ENCODE measurements around the gene BLID. TPM values are rescaled to one million over a fixed set of nuclear protein-coding genes. Genes with fewer than 3 reads are reported as not detected.
A peak's percentile ranks its signal among the peaks of the same experiment; 100 is the strongest.

Gene BLID
- total and polyA plus RNA-seq, 2 of the 4 experiments (the other 2 are of a cell fraction) = 0.24 to 30.8 TPM

DNA sequence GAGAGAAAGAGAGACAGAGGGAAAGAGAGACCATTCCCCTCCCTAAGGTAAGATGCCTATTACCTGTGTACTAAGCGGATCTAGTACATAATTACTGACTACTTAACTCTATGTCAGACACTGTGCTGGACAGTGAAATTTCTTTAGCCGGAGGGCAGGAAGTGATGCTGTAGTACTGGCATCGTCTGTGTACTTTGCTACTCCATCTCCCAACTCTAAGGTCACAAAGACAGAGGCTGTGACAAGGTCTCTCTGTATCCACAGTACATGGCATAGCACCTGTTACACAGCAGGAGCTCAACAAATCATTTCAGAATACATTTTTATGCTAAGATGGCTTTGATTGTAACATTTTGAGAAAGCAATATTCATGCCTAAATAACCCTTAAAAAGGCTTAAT lies 9.0 kb downstream of the BLID start:
- WGBS, 2 experiments (ENCODE audit: extremely low coverage in 2 of 2, insufficient read length in 1 of 2) = no CpG with 5 or more reads among the region's 3 CpGs
- DNase-seq = no peak
- in situ Hi-C loops (cut with MboI; ENCODE audit: low sequenced_read_pairs) = loop anchor here (10.0 to 25.0 kb wide), 3 partner anchors 98 to 645 kb away; partner anchors contain the start of genes SORL1 and SORL1-AS1

More for the DNA sequence above, 9.0 kb downstream of the BLID start:
- ChIA-PET CTCF (no interaction called here), POLR2A (ENCODE audit: unreplicated experiment) (no interaction called here)
- Histone ChIP-seq H3K18ac (ENCODE audit: low read depth, low read length) (peak overlapping the region; percentile 34; the same call in 1 of the 2 replicates), H3K27me3 (ENCODE audit: control insufficient read depth, insufficient read depth, low read length) (no peaks in the 10 kb centered on the region), H2AK5ac (ENCODE audit: low read depth, low read length) (no peak overlapping the region), H3K23ac (ENCODE audit: low read depth, low read length) (peak overlapping the region; percentile 50; the same call in 1 of the 2 replicates), H3K79me1 (ENCODE audit: low read depth in 1 of 2, low read length in 2 of 2) (peaks cover 0 to 72% of the 10 kb centered on the region in 2 experiments; a peak in 3 of 4 replicates), H4K20me1 (ENCODE audit: insufficient read depth, low read length) (peaks cover 54% of the 10 kb centered on the region), H3K9me1 (ENCODE audit: insufficient read depth, low read length) (peaks cover 14% of the 10 kb centered on the region), H4K5ac (ENCODE audit: low read depth, low read length) (peak overlapping the region; percentile 55; the same call in 1 of the 2 replicates), H3K4me1 (ENCODE audit: control insufficient read depth, insufficient read depth, low read length) (peaks cover 24% of the 10 kb centered on the region), H3K56ac (ENCODE audit: extremely low read depth, insufficient read depth, low read length) (no peak overlapping the region), H3K36me3 (ENCODE audit: control insufficient read depth, insufficient read depth, low read length) (peaks cover 33% of the 10 kb centered on the region), H3K4me3 (ENCODE audit: insufficient read depth, low read depth, low read length) (no peak overlapping the region), H3K9me3 (ENCODE audit: control insufficient read depth, insufficient read depth, low read length) (no peaks in the 10 kb centered on the region), H4K91ac (ENCODE audit: insufficient read depth, low read depth, low read length) (no peak overlapping the region), H2AK9ac (replicated peaks; ENCODE audit: low read depth, low read length, poor library complexity) (no peak overlapping the region), H3K4me2 (ENCODE audit: low read depth, low read length) (no peak overlapping the region), H3K14ac (replicated peaks; ENCODE audit: low read depth, low read length) (peak overlapping the region; percentile 28; the same call in 1 of the 2 replicates), H2BK5ac (ENCODE audit: low read depth, low read length, poor library complexity, severe bottlenecking) (peak overlapping the region; percentile 44), H2BK120ac (ENCODE audit: low read depth, low read length) (no peak overlapping the region), H2BK15ac (ENCODE audit: low read depth, low read length) (no peak overlapping the region), H2AFZ (replicated peaks; ENCODE audit: low read length, poor library complexity) (no peak overlapping the region), H3K27ac (ENCODE audit: insufficient read depth, low read length) (0 out of 2 replicates have a peak overlapping the region, but pooled peaks have one; percentile 39), H4K8ac (ENCODE audit: low read depth in 2 of 2, low read length in 2 of 2) (peak overlapping the region in 1 of 2 experiments; percentile 8; a peak in 1 of 4 replicates), H3K9ac (ENCODE audit: low read depth, low read length) (no peak overlapping the region), H2BK20ac (ENCODE audit: low read depth, low read length) (no peak overlapping the region), H3K4ac (ENCODE audit: low read depth, low read length) (no peak overlapping the region)
- intact Hi-C loops (cut with micrococcal nuclease) = no loop called here
- dilution Hi-C loops (cut with HindIII; ENCODE audit: low sequenced_read_pairs, unreplicated experiment) = no loop called here
- no peak for ATAC-seq (ENCODE audit: low read depth)
- BruUV-seq (replicated peaks) = no TSS peak
- no peak for TF ChIP-seq NFE2L2 (IDR thresholded peaks at IDR 0.05; ENCODE audit: low read depth, low read length)
- no peak for TF ChIP-seq MAZ (IDR thresholded peaks at IDR 0.05; ENCODE audit: borderline replicate concordance, low read depth, low read length)
- TF ChIP-seq, protein P1, sequence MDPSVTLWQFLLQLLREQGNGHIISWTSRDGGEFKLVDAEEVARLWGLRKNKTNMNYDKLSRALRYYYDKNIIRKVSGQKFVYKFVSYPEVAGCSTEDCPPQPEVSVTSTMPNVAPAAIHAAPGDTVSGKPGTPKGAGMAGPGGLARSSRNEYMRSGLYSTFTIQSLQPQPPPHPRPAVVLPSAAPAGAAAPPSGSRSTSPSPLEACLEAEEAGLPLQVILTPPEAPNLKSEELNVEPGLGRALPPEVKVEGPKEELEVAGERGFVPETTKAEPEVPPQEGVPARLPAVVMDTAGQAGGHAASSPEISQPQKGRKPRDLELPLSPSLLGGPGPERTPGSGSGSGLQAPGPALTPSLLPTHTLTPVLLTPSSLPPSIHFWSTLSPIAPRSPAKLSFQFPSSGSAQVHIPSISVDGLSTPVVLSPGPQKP (IDR thresholded peaks at IDR 0.05; ENCODE audit: borderline replicate concordance, low read depth, low read length) = no peak
- no peak for TF ChIP-seq POLR2A (IDR thresholded peaks at IDR 0.05; ENCODE audit: low read depth, low read length)
- TF ChIP-seq CHD1 (IDR thresholded peaks at IDR 0.05; ENCODE audit: low read depth, low read length) = no peak
- TF ChIP-seq BHLHE40 (IDR thresholded peaks at IDR 0.05; ENCODE audit: low read depth, low read length) = no peak
- no peak for TF ChIP-seq SMC3 (IDR thresholded peaks at IDR 0.05; ENCODE audit: low read depth, low read length)
- TF ChIP-seq, protein P2, sequence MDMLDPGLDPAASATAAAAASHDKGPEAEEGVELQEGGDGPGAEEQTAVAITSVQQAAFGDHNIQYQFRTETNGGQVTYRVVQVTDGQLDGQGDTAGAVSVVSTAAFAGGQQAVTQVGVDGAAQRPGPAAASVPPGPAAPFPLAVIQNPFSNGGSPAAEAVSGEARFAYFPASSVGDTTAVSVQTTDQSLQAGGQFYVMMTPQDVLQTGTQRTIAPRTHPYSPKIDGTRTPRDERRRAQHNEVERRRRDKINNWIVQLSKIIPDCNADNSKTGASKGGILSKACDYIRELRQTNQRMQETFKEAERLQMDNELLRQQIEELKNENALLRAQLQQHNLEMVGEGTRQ (IDR thresholded peaks at IDR 0.05; ENCODE audit: low read depth, low read length) = no peak
- no peak for TF ChIP-seq CEBPB (IDR thresholded peaks at IDR 0.05; ENCODE audit: low read depth, low read length)
- TF ChIP-seq RAD21 (IDR thresholded peaks at IDR 0.05; ENCODE audit: low read length) = no peak
- no peak for TF ChIP-seq MXI1 (IDR thresholded peaks at IDR 0.05; ENCODE audit: borderline replicate concordance, low read depth, low read length)
- TF ChIP-seq, protein P3, sequence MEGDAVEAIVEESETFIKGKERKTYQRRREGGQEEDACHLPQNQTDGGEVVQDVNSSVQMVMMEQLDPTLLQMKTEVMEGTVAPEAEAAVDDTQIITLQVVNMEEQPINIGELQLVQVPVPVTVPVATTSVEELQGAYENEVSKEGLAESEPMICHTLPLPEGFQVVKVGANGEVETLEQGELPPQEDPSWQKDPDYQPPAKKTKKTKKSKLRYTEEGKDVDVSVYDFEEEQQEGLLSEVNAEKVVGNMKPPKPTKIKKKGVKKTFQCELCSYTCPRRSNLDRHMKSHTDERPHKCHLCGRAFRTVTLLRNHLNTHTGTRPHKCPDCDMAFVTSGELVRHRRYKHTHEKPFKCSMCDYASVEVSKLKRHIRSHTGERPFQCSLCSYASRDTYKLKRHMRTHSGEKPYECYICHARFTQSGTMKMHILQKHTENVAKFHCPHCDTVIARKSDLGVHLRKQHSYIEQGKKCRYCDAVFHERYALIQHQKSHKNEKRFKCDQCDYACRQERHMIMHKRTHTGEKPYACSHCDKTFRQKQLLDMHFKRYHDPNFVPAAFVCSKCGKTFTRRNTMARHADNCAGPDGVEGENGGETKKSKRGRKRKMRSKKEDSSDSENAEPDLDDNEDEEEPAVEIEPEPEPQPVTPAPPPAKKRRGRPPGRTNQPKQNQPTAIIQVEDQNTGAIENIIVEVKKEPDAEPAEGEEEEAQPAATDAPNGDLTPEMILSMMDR (conservative IDR thresholded peaks at IDR 0.05; ENCODE audit: low read depth, low read length) = no peak
- no peak for TF ChIP-seq FOS (IDR thresholded peaks at IDR 0.05; ENCODE audit: low read depth, low read length)
- no peak for TF ChIP-seq RFX5 (IDR thresholded peaks at IDR 0.05; ENCODE audit: low read depth, low read length)
- no peak for TF ChIP-seq RCOR1 (IDR thresholded peaks at IDR 0.05; ENCODE audit: insufficient replicate concordance, low read length)
- no peak for TF ChIP-seq MAFK (IDR thresholded peaks at IDR 0.05; ENCODE audit: low read depth, low read length)
